HG03039 (cell line): ENCODE measurements around the gene NPY4R2.
"Not testable (repeated sequence)": the region's sequence is repeated elsewhere in the genome, so short reads cannot be mapped to it uniquely, and the experiment has no call there.

Source experiments
- ATAC-seq: cut with Tn5 transposase; IDR thresholded peaks from one replicate; pipeline ENCODE4 v1.9.1; 2021; ENCODE audit warnings: mild to moderate bottlenecking, moderate library complexity; ENCODE audit not compliant: unreplicated experiment

Gene NPY4R2

GRCh38 chr10:47932824-47933223, 14.4 kb downstream of the NPY4R2 start:
- not testable (repeated sequence) for ATAC-seq

- not testable (repeated sequence) for ATAC-seq
Measured at GRCh38 chr10:47933462-47933861, 15.0 kb downstream of the NPY4R2 start.

- ATAC-seq: not testable (repeated sequence)
Measured at GRCh38 chr10:47936772-47937228, 18.3 kb downstream of the NPY4R2 start.

- ATAC-seq: not testable (repeated sequence)
Measured at GRCh38 chr10:47937634-47938033, 19.2 kb downstream of the NPY4R2 start.

- ATAC-seq: not testable (repeated sequence)
Measured at GRCh38 chr10:47940821-47941220, 22.4 kb downstream of the NPY4R2 start.

DNA sequence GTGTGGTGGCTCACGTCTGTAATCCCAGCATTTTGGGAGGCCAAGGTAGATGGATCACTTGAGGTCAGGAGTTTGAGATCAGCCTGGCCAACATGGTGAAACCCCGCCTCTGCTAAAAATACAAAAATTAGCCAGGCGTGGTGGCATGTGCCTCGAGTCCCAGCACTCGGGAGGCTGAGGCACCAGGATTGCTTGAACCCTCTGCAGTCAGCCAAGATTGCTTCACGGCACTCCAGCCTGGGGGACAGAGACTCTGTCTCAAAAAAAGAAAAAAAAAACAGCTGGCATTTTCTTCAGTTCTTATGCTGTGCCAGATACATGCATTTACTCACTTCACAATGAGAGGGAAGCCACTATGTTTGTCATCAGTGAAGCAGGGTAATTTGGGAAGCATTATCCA, 22.9 kb downstream of the NPY4R2 start:
- not testable (repeated sequence) for ATAC-seq

- not testable (repeated sequence) for ATAC-seq
Measured at GRCh38 chr10:47942351-47943019, 24.0 kb downstream of the NPY4R2 start.

GRCh38 chr10:47943328-47943727, 24.9 kb downstream of the NPY4R2 start:
- ATAC-seq: not testable (repeated sequence)

DNA sequence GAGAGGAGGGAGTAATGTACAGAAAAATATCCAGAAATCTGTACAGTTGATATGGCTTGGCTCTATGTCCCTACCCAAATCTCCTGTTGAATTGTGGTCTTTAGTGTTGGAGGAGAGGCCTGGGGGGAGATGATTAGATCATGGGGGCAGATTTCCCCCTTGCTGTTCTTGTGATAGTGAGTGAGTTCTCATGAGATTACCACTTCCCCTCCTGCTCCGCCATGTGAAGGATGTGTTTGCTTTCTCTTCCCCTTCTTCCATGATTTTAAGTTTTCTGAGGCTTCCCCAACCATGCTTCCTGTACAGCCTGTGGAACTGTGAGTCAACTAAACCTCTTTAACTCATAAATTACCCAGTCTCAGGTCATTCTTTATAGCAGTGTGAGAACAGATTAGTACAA, 29.0 kb downstream of the NPY4R2 start:
- ATAC-seq: not testable (repeated sequence)

- ATAC-seq: not testable (repeated sequence)
Measured at GRCh38 chr10:47957158-47957557, 38.7 kb downstream of the NPY4R2 start.

DNA sequence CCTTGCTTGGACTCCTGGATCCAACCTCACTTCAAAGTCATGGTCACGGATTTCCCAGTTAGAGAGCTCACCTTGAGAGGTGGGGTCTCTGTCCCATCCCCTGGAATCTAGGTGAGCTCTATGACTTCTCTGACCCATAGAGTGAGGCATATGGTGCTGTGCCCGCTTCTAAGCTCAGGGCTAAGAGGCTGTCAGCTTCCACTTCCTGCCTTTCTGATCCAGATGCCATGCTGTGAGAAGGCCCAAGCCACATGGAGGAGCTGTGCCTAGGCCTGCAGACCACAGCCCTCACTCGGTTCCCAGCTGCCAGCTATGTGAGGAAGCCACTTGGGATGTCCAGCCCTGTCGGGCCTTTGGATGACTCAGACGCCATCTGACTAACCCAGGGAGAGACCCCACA, 41.2 kb downstream of the NPY4R2 start:
- not testable (repeated sequence) for ATAC-seq

GRCh38 chr10:47960699-47961098, 42.2 kb downstream of the NPY4R2 start:
- ATAC-seq: not testable (repeated sequence)

- not testable (repeated sequence) for ATAC-seq
Measured at GRCh38 chr10:47962785-47963184, 44.3 kb downstream of the NPY4R2 start.

DNA sequence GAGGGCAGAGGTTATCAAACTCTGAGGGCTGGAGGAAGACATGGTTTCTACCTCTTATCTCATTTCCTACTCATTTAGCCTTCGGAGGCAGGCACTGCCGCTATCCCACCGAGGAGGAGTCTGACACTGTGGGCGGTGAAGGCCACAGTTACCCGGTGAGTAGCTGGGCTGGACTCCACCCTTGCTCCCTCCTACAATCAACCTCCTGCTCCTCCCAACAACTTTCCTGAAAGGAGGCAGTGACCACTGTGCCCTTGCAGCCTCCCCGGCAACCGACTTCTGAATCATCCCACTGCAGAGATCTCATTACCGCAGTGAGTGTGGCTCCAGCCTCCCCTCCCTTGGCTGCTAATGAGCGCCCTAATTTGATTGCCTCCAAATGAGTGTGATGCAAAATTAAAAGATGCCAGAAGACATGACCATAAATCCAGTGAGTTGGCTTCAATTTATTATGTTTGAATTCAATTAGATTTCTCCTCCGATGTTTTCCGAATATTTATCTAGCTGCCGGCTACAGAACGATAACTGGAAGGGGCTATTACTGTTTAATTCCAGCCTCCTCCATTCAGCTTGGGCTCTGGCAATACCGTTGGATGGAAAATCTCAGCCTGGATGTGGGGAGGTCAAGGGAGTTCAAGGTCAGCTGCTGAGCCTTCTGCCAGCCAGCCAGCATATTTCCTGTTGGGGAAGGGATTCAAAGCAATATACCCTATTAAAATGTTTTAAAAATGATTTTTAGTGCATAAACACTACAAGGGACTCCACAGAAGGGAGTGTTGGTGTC, 46.0 kb downstream of the NPY4R2 start:
- not testable (repeated sequence) for ATAC-seq

DNA sequence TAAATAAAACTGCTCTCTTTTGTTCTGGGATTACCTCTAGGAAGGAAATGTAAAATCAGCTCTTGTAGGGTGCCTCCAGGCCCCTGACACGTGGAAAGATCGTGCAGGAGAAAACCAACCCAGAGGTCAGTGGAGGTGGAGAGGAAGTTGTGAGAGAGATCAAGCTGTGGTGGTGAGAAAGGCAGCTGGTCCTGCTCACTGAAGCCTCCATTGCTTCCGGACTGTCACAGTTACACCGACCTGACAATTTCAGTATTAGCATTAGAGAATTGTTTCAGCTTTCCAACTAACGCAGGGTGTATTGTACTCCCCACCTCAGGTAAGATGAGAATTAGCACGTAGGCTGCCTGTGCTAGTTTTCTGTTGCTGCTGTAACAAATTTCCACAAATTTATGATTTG, 50.5 kb downstream of the NPY4R2 start:
- not testable (repeated sequence) for ATAC-seq

DNA sequence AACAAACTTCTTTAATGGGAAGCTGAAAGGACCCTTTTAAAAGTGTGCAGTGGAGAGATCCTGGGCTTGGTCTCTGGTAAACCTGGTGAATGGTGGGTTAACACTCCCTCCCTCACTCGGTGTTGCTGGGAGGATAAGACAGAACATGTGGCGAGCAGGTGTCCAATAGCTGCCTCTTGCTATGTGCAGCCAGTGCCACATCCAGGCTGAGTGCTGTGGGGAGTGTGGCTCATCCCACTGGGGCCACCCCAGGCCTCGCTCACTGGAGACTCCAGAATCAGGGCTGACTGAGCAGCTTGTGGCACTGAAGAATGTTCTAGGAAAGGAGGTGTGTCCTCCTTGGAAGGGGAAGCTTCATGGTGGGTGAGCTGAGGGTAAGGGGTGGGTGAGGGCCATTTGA, 51.6 kb downstream of the NPY4R2 start:
- ATAC-seq: not testable (repeated sequence)

GRCh38 chr10:47971598-47971997, 53.1 kb downstream of the NPY4R2 start:
- not testable (repeated sequence) for ATAC-seq

GRCh38 chr10:47972077-47972476, 53.6 kb downstream of the NPY4R2 start:
- ATAC-seq: not testable (repeated sequence)
